ENCODE measurements around the gene RTL10.

The RTL10 gene

GRCh38 chr22:19825904-19826618 lies 28.6 kb downstream of the RTL10 start:
- TF ChIP-seq TAF1 (IDR thresholded peaks at IDR 0.05; ENCODE audit: borderline replicate concordance, insufficient read depth, low read length) = no peak
- TF ChIP-seq POLR2AphosphoS5 (IDR thresholded peaks at IDR 0.05; ENCODE audit: low read depth, low read length) = no peak
- no peak for TF ChIP-seq REST (IDR thresholded peaks at IDR 0.05; ENCODE audit: insufficient read depth in 1 of 2, low read depth in 2 of 2, low read length in 2 of 2)
- no peak for TF ChIP-seq SIN3A (IDR thresholded peaks at IDR 0.05; ENCODE audit: borderline replicate concordance, insufficient read depth, low read length)
- TF ChIP-seq FOXP2 (optimal IDR thresholded peaks at IDR 0.05; ENCODE audit: borderline replicate concordance, extremely low read depth, extremely low read length, insufficient read depth) = no peak

- TF ChIP-seq REST (IDR thresholded peaks at IDR 0.05; ENCODE audit: insufficient read depth in 1 of 2, low read depth in 2 of 2, low read length in 2 of 2) (no peak), TAF1 (IDR thresholded peaks at IDR 0.05; ENCODE audit: borderline replicate concordance, insufficient read depth, low read length) (no peak), FOXP2 (optimal IDR thresholded peaks at IDR 0.05; ENCODE audit: borderline replicate concordance, extremely low read depth, extremely low read length, insufficient read depth) (no peak), SIN3A (IDR thresholded peaks at IDR 0.05; ENCODE audit: borderline replicate concordance, insufficient read depth, low read length) (no peak), POLR2AphosphoS5 (IDR thresholded peaks at IDR 0.05; ENCODE audit: low read depth, low read length) (no peak)
Observed at GRCh38 chr22:19824926-19825339, 29.7 kb downstream of the RTL10 start.

GRCh38 chr22:19824212-19824925 lies 30.3 kb downstream of the RTL10 start:
- TF ChIP-seq REST (IDR thresholded peaks at IDR 0.05; ENCODE audit: insufficient read depth in 1 of 2, low read depth in 2 of 2, low read length in 2 of 2) = no peak
- no peak for TF ChIP-seq FOXP2 (optimal IDR thresholded peaks at IDR 0.05; ENCODE audit: borderline replicate concordance, extremely low read depth, extremely low read length, insufficient read depth)
- TF ChIP-seq TAF1 (IDR thresholded peaks at IDR 0.05; ENCODE audit: borderline replicate concordance, insufficient read depth, low read length) = no peak

- TF ChIP-seq POLR2AphosphoS5 (IDR thresholded peaks at IDR 0.05; ENCODE audit: low read depth, low read length) (no peak), SIN3A (IDR thresholded peaks at IDR 0.05; ENCODE audit: borderline replicate concordance, insufficient read depth, low read length) (no peak), TAF1 (IDR thresholded peaks at IDR 0.05; ENCODE audit: borderline replicate concordance, insufficient read depth, low read length) (no peak), FOXP2 (optimal IDR thresholded peaks at IDR 0.05; ENCODE audit: borderline replicate concordance, extremely low read depth, extremely low read length, insufficient read depth) (no peak), REST (IDR thresholded peaks at IDR 0.05; ENCODE audit: insufficient read depth in 1 of 2, low read depth in 2 of 2, low read length in 2 of 2) (no peak)
Observed at GRCh38 chr22:19823902-19824211, 30.8 kb downstream of the RTL10 start.
